GM15510 (cell line): Measurements from ENCODE around the gene WDHD1.

Source experiments
- POLR2A ChIP-seq: IDR thresholded peaks from 3 replicates; pipeline ENCODE4 v1.6.1; 2011; ENCODE audit warnings: borderline replicate concordance; ENCODE audit not compliant: insufficient read length; ENCODE audit errors: extremely low read depth

WDHD1 gene, protein sequence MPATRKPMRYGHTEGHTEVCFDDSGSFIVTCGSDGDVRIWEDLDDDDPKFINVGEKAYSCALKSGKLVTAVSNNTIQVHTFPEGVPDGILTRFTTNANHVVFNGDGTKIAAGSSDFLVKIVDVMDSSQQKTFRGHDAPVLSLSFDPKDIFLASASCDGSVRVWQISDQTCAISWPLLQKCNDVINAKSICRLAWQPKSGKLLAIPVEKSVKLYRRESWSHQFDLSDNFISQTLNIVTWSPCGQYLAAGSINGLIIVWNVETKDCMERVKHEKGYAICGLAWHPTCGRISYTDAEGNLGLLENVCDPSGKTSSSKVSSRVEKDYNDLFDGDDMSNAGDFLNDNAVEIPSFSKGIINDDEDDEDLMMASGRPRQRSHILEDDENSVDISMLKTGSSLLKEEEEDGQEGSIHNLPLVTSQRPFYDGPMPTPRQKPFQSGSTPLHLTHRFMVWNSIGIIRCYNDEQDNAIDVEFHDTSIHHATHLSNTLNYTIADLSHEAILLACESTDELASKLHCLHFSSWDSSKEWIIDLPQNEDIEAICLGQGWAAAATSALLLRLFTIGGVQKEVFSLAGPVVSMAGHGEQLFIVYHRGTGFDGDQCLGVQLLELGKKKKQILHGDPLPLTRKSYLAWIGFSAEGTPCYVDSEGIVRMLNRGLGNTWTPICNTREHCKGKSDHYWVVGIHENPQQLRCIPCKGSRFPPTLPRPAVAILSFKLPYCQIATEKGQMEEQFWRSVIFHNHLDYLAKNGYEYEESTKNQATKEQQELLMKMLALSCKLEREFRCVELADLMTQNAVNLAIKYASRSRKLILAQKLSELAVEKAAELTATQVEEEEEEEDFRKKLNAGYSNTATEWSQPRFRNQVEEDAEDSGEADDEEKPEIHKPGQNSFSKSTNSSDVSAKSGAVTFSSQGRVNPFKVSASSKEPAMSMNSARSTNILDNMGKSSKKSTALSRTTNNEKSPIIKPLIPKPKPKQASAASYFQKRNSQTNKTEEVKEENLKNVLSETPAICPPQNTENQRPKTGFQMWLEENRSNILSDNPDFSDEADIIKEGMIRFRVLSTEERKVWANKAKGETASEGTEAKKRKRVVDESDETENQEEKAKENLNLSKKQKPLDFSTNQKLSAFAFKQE

DNA sequence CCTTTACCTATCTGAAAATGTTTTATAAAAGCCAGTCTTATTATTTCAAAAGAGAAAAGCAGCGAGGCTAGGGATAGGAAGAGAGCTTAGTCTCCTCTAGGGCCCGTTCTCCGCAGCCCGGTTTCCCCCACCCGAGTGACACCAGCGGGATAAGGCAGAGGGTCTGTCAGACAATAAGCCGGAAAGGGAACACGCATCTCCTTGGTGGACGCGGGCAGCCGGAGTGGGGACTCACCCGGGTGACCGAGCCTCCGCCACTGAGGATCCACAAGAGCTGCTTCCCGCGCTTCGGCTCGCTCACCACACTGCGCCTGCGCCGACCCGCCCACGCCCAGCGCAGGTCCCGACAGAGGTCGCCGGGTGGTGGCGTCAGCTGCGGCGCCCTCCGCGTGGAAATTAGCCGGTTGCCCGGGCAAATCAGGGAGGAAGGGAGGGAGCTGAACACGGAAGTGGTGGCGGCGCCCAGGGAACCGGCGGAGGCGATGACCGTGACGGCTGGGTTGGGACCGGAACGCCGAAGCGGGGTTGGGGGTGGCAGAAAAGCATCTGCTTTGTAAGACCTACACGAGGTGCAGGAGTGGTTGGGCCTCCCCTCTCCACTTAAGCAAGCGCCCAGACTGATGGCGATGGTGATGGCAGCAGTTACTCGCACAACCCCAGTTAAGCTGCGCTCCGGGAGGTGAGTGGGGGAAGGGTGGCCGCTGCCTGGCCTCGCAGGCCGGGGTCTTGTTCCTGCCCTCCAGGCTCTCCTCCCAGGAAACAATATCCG, at the start of gene WDHD1, which contains the start of gene SOCS4:
WDHD1 (minus strand) TSS at position 307 of the 769 bp plus-strand sequence. CDS start 312 bp downstream, outside the sequence.
SOCS4 (plus strand) TSS at position 444 of the 769 bp plus-strand sequence. CDS start 15,806 bp downstream, outside the sequence.
- peak; percentile 91 for TF ChIP-seq POLR2A

DNA sequence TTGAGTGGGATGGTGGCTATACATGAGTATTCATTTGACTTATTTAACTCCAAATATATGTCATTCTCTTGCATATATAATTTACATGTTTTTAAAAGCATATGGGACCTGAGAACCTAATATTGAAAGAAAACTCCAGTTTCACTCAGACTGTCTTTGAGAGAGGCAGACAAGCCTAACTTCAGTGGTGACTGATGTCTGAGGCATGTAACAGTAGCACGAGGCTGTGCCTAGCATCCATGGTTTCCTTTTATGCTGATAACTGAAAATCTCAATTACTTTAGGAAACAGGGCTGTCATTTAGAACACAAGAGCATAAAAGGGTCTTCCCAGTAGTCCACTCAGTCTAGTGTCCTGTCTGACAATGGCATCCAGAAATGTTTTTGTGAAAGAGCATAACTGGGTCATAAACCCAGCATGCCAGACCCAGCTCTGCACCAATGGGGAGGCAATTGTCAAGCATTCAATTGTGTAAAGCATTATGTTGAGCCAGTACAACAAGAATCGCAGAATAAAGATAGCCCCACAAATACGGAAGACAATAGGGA, 48.8 kb upstream of the WDHD1 start:
- TF ChIP-seq POLR2A: no peak

DNA sequence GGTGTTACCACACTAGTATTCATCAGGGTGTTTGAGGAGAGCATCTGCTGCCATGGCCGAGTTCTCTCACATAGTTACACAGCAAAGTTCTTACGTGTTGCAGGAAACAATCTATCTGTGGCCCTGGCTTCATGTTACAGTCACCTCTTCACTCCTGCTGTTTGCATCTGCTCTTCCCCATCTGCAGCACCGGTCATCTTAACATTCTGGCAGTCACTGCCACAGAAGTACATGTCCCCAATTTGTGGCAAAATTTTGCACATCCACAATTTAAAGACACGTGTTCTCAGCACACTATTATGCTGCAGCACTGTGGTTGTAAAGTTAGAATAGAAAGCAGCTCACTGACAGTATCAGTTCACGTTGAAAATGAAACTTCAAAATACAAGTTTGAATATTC, 47.8 kb upstream of the WDHD1 start:
- TF ChIP-seq POLR2A: no peak

DNA sequence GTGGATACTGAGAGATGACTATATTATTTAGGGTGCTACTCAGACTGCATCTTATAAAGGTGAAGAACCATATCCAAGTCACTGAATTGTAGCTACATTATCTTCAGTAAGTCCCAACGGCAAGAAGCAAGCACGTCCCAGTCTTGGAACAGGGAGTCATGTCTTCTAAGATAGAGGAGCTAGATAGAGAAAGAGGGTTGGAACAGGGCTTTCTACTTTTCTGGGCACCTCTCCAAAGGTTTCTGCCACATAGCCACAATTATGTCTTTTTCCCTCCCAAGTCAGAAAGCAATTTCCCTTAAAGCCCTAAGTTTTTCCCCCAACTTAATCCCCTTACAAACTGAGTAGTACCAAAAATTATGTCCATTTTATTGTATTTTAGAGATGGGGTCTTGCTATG, 47.0 kb upstream of the WDHD1 start:
- no peak for TF ChIP-seq POLR2A

DNA sequence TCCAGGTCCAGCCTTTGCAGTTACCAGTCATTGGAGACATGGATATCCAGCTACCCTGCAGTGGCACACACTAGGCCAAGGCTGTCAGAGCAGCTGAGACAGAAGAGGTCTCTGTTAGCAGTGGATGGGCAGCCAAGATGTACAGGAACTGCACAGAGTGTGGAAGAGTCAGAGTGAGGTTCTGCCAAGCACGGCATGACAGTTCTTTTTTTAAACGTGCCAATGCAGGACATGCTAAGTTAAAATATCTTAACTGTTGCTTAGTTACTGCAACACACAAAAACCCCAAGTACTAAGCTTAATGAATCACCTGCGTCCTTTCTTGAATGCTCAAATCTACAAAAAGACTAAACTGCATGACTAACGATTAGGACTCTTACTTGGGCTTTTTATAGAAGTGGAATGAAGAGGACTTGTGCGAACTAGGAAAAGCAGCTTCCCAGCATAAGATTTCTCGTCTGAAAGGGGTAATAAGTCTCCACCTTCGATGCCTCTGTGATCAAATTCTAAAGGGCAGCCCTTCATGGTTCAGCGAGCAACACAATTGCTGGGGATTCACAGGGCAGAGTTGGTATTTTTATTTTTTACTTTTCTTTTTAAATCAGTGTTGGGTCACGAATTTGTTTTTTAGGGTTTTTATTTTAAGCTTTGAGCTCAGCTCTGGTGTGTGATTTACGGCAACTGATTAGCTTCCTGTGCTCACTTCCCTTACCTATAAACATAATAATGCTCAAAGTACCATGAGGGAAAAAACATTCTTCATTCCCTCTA, 45.2 kb upstream of the WDHD1 start:
- TF ChIP-seq POLR2A: peak; percentile 21

DNA sequence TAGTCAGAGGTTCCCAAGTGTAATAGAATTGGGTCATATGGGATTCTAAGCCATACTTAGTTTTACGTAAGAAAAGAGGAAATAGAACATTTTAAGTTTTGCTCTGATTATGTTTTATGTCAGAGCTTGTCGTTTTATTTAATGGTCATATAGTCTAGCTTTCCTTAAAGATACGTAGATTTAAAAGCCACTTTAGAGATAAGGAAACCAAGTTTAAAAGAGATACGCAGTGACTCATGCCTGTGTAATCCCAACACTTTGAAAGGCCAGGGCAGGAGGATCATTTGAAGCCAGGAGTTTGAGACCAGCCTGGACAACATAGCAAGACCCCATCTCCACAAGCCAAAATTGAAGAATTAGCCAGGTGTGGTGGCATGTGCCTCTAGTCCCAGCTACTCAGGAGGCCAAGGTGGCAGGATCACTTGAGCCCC, 44.1 kb upstream of the WDHD1 start:
- TF ChIP-seq POLR2A: no peak

DNA sequence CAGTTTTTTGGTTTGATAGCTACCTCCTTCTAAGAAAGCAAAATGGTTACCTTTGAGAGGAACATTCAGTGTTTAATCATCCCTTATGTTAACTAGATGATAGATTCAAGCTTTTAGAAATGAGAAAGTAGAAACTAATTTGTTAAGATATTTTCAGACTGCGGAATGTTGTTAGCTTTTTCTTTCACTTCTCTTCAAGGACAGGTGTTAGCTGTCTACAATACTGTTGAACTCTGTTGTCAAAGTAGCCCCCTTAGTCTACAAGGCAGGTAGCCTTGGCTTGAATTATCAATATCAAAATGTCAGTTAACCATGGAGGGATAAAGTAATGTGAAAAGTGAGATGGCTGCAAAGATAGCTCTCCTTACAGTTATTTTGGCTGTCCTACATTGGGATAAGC, 39.3 kb upstream of the WDHD1 start:
- TF ChIP-seq POLR2A: no peak

DNA sequence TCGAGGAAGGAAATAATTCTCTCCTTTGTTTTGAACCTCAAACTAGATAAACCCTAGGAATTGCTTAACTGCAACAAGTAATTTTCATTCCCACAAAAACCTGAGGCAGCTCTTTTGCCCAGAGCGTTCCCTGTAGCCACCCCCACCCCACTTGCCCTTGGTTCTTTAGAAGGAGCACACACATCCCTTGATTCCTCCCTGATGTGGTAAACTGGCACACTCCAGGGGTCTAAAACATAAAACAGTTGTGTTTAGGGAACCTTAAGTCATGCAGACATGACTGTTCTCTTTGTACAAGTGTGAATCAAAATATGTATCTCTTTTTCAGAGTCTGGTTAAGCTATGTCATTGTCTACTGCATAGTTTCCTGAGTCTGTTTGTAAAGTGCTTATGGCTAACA, 38.5 kb upstream of the WDHD1 start:
- no peak for TF ChIP-seq POLR2A

DNA sequence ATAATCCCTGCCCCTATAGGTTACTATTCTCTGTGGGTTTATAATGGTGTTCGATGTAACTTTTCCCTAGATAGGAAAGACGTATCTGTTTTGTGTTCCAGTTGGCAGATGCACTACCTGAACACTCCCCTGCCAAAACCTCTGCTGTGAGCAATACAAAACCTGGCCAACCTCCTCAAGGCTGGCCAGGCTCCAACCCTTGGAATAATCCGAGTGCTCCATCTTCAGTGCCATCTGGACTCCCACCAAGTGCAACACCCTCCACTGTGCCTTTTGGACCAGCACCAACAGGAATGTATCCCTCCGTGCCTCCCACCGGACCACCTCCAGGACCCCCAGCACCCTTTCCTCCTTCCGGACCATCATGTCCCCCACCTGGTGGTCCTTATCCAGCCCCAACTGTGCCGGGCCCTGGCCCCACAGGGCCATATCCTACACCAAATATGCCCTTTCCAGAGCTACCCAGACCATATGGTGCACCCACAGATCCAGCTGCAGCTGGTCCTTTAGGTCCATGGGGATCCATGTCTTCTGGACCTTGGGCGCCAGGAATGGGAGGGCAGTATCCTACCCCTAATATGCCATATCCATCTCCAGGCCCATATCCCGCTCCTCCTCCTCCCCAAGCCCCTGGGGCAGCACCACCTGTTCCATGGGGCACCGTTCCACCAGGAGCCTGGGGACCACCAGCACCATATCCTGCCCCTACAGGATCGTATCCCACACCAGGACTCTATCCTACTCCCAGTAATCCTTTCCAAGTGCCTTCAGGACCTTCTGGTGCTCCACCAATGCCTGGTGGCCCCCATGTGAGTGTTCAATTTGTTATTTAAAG, 35.8 kb upstream of the WDHD1 start:
- no peak for TF ChIP-seq POLR2A

DNA sequence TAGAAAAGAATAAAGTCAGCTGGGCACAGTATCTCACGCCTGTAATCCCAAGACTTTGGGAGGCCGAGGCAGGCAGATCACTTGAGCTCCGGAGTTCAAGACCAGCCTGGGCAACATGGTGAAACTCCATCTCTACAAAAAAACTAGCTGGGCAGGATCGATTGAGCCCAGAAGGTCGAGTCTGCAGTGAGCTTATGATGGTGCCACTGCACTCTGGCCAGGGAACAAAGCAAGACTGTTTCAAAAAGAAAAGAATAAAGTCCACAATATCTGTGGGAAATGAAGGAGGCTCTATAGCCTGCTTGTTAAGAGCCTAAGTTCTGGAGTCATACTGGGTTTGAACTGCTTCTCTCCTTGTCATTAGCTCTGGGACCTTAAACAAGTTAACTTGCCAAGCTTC, 32.4 kb upstream of the WDHD1 start:
- TF ChIP-seq POLR2A: no peak

DNA sequence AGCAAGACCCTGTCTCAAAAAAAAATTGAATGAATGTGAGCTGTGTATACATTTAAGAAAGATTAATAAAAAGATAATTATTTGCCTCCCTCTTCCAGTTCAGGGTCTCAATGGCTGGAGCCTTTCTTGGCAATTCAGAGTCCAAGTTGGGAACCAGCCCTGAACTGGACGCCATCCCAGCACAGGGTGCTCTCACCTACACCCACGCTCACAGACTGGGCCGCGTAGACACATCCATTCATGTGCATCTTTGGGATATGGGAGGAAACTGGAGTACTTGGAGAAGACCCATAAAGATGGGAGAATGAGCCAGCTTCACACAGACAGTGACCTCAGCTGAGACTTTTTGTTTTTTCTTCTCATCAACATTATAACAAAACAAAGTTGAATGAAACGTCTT, 31.0 kb upstream of the WDHD1 start:
- no peak for TF ChIP-seq POLR2A

DNA sequence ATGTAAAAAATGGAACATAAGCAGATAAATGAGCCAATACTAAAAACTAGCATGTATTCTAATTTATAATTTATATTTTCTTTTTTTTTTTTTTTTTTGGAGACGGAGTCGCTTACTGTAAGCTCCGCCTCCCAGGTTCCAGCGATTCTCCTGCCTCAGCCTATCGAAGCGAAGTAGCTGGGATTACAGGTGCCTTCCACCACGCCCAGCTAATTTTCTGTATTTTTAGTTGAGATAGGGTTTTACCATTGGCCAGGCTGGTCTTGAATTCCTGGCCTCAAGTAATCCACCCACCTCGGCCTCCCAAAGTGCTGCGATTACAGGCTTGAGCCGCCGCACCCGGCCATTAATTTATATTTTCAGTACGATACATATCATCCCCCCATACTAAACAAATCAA, 27.2 kb upstream of the WDHD1 start:
- no peak for TF ChIP-seq POLR2A
